Measurements from ENCODE around the gene APBB1IP. TPM values are rescaled to one million over a fixed set of nuclear protein-coding genes. Genes with fewer than 3 reads are reported as not detected.
"Not testable (repeated sequence)": the region's sequence is repeated elsewhere in the genome, so short reads cannot be mapped to it uniquely, and the experiment has no call there.

The APBB1IP gene
- total RNA-seq, 1 donor from 2014 or later, result 43.6 TPM

DNA sequence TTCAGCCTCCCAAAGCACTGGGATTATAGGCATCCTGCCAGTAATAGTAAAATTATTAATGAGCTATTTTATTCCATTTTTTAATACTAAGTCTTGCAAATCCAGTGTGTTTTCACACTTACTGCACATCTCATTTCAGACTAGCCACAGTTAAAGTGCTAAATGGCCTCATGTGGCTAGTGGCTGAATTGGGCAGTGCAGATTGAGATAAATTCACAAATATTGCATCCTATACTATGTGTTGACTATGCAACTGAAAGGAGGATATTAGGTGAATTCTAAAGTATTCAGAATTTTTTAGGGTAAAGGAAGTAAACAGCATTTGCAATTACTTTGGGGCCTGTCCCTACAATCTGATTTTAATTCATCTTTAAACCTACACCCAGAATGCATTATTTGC, 10.2 kb downstream of the APBB1IP start:
- Mint-ChIP-seq H3K4me1 (ENCODE audit: low read depth) (peaks cover 67% of the 10 kb centered on the region), H3K27me3 (ENCODE audit: insufficient read depth) (no peaks in the 10 kb centered on the region), H3K4me3 (peak overlapping the region; percentile 68), H3K9me3 (peaks cover 6% of the 10 kb centered on the region), H3K36me3 (ENCODE audit: low read depth) (peaks cover 47% of the 10 kb centered on the region), H3K27ac (peak overlapping the region; percentile 93)
- intact Hi-C loops (cut with micrococcal nuclease), result loop anchor here (1.0 to 5.0 kb wide), 7 partner anchors 17 to 654 kb away; partner anchors contain the start of genes ABI1, ANKRD26 and PDSS1
- no peak for DNase-seq (ENCODE audit: low spot score)

GRCh38 chr10:26448706-26449435, 10.7 kb downstream of the APBB1IP start:
- intact Hi-C loops (cut with micrococcal nuclease), result loop anchor here (1.0 to 5.0 kb wide), 9 partner anchors 18 to 653 kb away; partner anchors contain the start of genes ABI1, ANKRD26 and PDSS1
- Mint-ChIP-seq H3K36me3 (ENCODE audit: low read depth) (peaks cover 50% of the 10 kb centered on the region), H3K9me3 (peaks cover 6% of the 10 kb centered on the region), H3K27ac (peak overlapping the region; percentile 93), H3K4me3 (peak overlapping the region; percentile 68), H3K27me3 (ENCODE audit: insufficient read depth) (no peaks in the 10 kb centered on the region), H3K4me1 (ENCODE audit: low read depth) (peaks cover 67% of the 10 kb centered on the region)
- DNase-seq (ENCODE audit: low spot score), result peak; percentile 79

DNA sequence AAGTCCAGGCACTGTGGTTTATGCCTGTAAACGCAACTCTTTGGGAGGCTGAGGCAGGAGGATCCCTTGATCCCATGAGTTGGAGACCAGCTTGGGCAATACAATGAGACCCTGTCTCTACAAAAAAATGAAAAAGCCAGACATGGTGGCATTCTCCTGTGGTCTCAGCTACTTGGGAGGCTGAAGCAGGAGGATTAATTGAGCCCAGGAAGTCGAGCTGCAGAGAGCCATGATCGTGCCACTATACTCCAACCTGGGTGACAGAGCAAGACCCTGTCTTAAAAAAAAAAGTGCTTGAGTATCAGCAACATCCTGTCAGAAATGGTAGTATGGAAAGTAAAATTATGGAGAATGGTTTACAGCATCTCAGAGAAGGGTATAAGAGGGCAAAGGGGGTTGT, 11.6 kb downstream of the APBB1IP start:
- H3K4me1 Mint-ChIP-seq (ENCODE audit: low read depth), result peaks cover 61% of the 10 kb centered on the region
- peaks cover 43% of the 10 kb centered on the region for H3K36me3 Mint-ChIP-seq (ENCODE audit: low read depth)
- intact Hi-C loops (cut with micrococcal nuclease), result loop anchor here (1.0 to 5.0 kb wide), 8 partner anchors 18 to 653 kb away; partner anchors contain the start of genes ABI1, ANKRD26 and PDSS1
- H3K4me3 Mint-ChIP-seq, result no peak overlapping the region
- no peak for DNase-seq (ENCODE audit: low spot score)
- H3K27me3 Mint-ChIP-seq (ENCODE audit: insufficient read depth), result no peaks in the 10 kb centered on the region
- peaks cover 6% of the 10 kb centered on the region for H3K9me3 Mint-ChIP-seq
- peak overlapping the region; percentile 24 for H3K27ac Mint-ChIP-seq

GRCh38 chr10:26451903-26452302, 13.8 kb downstream of the APBB1IP start:
- H3K27me3 Mint-ChIP-seq (ENCODE audit: insufficient read depth), result no peaks in the 10 kb centered on the region
- H3K36me3 Mint-ChIP-seq (ENCODE audit: low read depth), result peaks cover 36% of the 10 kb centered on the region
- intact Hi-C loops (cut with micrococcal nuclease), result no loop called here
- H3K9me3 Mint-ChIP-seq, result no peaks in the 10 kb centered on the region
- H3K4me1 Mint-ChIP-seq (ENCODE audit: low read depth), result peaks cover 66% of the 10 kb centered on the region
- no peak overlapping the region for H3K27ac Mint-ChIP-seq
- H3K4me3 Mint-ChIP-seq, result no peak overlapping the region
- DNase-seq (ENCODE audit: low spot score), result no peak

DNA sequence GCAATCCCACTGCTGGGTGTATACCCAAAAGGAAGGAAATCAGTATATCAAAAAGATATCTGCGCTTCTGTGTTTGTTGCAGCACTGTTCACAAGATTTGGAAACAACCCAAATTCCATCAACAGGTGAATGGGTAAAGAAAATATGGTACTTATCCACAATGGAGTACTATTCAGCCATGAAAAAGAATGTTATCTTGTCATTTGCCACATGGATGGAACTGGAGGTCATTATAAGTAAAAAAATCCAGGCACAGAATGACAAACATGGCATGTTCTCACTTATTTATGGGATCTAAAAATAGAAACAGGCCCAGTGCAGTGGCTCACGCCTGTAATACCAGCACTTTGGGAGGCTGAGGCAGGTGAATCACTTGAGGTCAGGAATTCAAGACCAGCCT, 15.7 kb downstream of the APBB1IP start:
- intact Hi-C loops (cut with micrococcal nuclease), result no loop called here

GRCh38 chr10:26454891-26455290, 16.8 kb downstream of the APBB1IP start:
- intact Hi-C loops (cut with micrococcal nuclease), result no loop called here
- peak overlapping the region; percentile 46 for H3K27ac Mint-ChIP-seq
- no peak overlapping the region for H3K4me3 Mint-ChIP-seq

More for the DNA sequence above, 15.7 kb downstream of the APBB1IP start:
- H3K36me3 Mint-ChIP-seq (ENCODE audit: low read depth), result peaks cover 45% of the 10 kb centered on the region
- H3K4me1 Mint-ChIP-seq (ENCODE audit: low read depth), result peaks cover 66% of the 10 kb centered on the region
- no peak overlapping the region for H3K4me3 Mint-ChIP-seq
- no peak for DNase-seq (ENCODE audit: low spot score)
- H3K27ac Mint-ChIP-seq, result no peak overlapping the region
- no peaks in the 10 kb centered on the region for H3K9me3 Mint-ChIP-seq
- no peaks in the 10 kb centered on the region for H3K27me3 Mint-ChIP-seq (ENCODE audit: insufficient read depth)

GRCh38 chr10:26455567-26456315, 17.6 kb downstream of the APBB1IP start:
- Mint-ChIP-seq H3K9me3 (peaks cover 6% of the 10 kb centered on the region), H3K36me3 (ENCODE audit: low read depth) (peaks cover 41% of the 10 kb centered on the region), H3K4me3 (no peak overlapping the region), H3K27me3 (ENCODE audit: insufficient read depth) (no peaks in the 10 kb centered on the region), H3K4me1 (ENCODE audit: low read depth) (peaks cover 52% of the 10 kb centered on the region), H3K27ac (no peak overlapping the region)
- no peak for DNase-seq (ENCODE audit: low spot score)
- intact Hi-C loops (cut with micrococcal nuclease), result no loop called here

More at GRCh38 chr10:26454891-26455290, 16.8 kb downstream of the APBB1IP start:
- Mint-ChIP-seq H3K4me1 (ENCODE audit: low read depth) (peaks cover 55% of the 10 kb centered on the region), H3K27me3 (ENCODE audit: insufficient read depth) (no peaks in the 10 kb centered on the region), H3K36me3 (ENCODE audit: low read depth) (peaks cover 37% of the 10 kb centered on the region), H3K9me3 (no peaks in the 10 kb centered on the region)
- no peak for DNase-seq (ENCODE audit: low spot score)

- no peaks in the 10 kb centered on the region for H3K27me3 Mint-ChIP-seq (ENCODE audit: insufficient read depth)
- no peak for DNase-seq (ENCODE audit: low spot score)
- H3K27ac Mint-ChIP-seq, result no peak overlapping the region
- peaks cover 9% of the 10 kb centered on the region for H3K9me3 Mint-ChIP-seq
- peaks cover 60% of the 10 kb centered on the region for H3K4me1 Mint-ChIP-seq (ENCODE audit: low read depth)
- intact Hi-C loops (cut with micrococcal nuclease), result no loop called here
- peaks cover 42% of the 10 kb centered on the region for H3K36me3 Mint-ChIP-seq (ENCODE audit: low read depth)
- no peak overlapping the region for H3K4me3 Mint-ChIP-seq
Observed at GRCh38 chr10:26457088-26457487, 18.9 kb downstream of the APBB1IP start.

DNA sequence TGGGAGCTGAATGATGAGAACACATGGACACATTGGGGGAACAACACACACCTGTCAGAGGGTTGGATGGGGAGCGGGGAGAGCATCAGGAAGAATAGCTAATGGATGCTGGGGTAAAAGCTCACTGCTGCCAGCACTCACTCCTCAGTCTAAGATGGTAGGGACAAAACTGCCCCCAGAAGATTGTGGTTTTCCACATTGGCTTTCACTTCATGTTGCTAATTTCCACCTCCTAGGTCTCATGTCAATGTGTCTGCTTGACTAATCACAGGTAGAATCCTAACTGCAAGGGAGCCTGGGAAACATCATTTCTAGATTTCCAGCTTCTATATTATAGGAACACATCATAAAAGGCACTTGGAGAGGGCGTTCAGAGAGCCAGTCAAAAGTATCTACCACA, 22.6 kb downstream of the APBB1IP start:
- DNase-seq (ENCODE audit: low spot score), result no peak
- Mint-ChIP-seq H3K4me1 (ENCODE audit: low read depth) (peaks cover 45% of the 10 kb centered on the region), H3K27ac (no peak overlapping the region), H3K36me3 (ENCODE audit: low read depth) (peaks cover 44% of the 10 kb centered on the region), H3K4me3 (no peak overlapping the region), H3K9me3 (peaks cover 13% of the 10 kb centered on the region), H3K27me3 (ENCODE audit: insufficient read depth) (no peaks in the 10 kb centered on the region)
- intact Hi-C loops (cut with micrococcal nuclease), result no loop called here

GRCh38 chr10:26463986-26464385, 25.8 kb downstream of the APBB1IP start:
- Mint-ChIP-seq H3K4me1 (ENCODE audit: low read depth) (peaks cover 47% of the 10 kb centered on the region), H3K27ac (no peak overlapping the region), H3K36me3 (ENCODE audit: low read depth) (peaks cover 37% of the 10 kb centered on the region), H3K9me3 (peaks cover 13% of the 10 kb centered on the region), H3K27me3 (ENCODE audit: insufficient read depth) (no peaks in the 10 kb centered on the region), H3K4me3 (no peak overlapping the region)
- DNase-seq (ENCODE audit: low spot score), result no peak
- intact Hi-C loops (cut with micrococcal nuclease), result no loop called here

GRCh38 chr10:26464632-26465280, 26.6 kb downstream of the APBB1IP start:
- H3K4me1 Mint-ChIP-seq (ENCODE audit: low read depth), result peaks cover 51% of the 10 kb centered on the region
- peaks cover 13% of the 10 kb centered on the region for H3K9me3 Mint-ChIP-seq
- intact Hi-C loops (cut with micrococcal nuclease), result no loop called here
- H3K4me3 Mint-ChIP-seq, result no peak overlapping the region
- H3K36me3 Mint-ChIP-seq (ENCODE audit: low read depth), result peaks cover 39% of the 10 kb centered on the region
- H3K27ac Mint-ChIP-seq, result no peak overlapping the region
- no peak for DNase-seq (ENCODE audit: low spot score)
- no peaks in the 10 kb centered on the region for H3K27me3 Mint-ChIP-seq (ENCODE audit: insufficient read depth)

- H3K36me3 Mint-ChIP-seq (ENCODE audit: low read depth), result peaks cover 40% of the 10 kb centered on the region
- intact Hi-C loops (cut with micrococcal nuclease), result not testable (repeated sequence)
Observed at GRCh38 chr10:26466531-26466930, 28.4 kb downstream of the APBB1IP start.

More at GRCh38 chr10:26466531-26466930, 28.4 kb downstream of the APBB1IP start:
- peaks cover 57% of the 10 kb centered on the region for H3K4me1 Mint-ChIP-seq (ENCODE audit: low read depth)
- H3K9me3 Mint-ChIP-seq; H3K27ac Mint-ChIP-seq; DNase-seq (ENCODE audit: low spot score); H3K4me3 Mint-ChIP-seq; H3K27me3 Mint-ChIP-seq (ENCODE audit: insufficient read depth): not testable (repeated sequence)
